CD4-positive, alpha-beta T cell treated with Interleukin-4 for 1 hour (primary cell): Measurements from ENCODE around the gene ZDHHC22.

Experiments used
- DNase-seq, 2 donors: peaks; one replicate each; pipeline ENCODE4 v3.0.0-alpha.2; 2020 to 2022

The ZDHHC22 gene

DNA sequence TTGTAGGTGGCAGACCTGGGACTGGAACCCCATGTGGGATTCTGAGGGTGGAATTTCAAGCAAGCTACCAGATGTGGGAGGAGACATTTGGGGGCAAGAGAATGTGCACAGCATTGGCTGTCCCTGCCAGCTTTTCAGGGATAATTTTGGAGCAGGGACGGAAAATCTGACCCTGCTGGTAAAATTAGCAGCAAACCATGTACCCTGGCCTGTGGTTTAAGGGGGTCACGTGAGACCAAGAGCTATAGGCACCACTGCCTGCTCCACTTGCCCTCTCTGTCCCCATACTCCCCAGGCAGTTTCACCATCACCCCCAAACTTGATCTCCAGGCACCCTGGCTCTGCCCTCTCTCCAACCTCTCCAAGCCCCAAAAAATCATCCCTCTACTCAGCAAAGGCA is 13.5 kb upstream of the ZDHHC22 start:
- no peak for DNase-seq

DNA sequence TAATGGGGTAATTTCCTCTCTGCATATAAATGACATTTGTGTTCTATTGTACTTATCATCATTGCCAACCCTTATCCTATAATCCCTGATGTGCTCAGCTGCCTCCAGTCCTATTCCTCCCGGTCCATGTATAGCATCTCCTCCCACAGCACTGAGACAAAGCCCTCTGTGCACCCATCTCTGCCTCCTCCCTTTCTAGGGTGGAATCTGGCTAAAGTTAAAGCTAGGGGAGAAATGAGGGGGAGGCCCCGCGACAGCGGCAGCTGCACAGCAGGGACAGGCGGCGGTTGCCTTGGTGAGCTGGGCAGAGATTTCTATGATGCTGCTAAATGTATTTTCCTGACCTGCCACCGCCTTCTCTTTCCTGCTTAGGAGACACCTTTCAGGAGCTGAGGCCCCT is 12.8 kb upstream of the ZDHHC22 start:
- DNase-seq = no peak

DNA sequence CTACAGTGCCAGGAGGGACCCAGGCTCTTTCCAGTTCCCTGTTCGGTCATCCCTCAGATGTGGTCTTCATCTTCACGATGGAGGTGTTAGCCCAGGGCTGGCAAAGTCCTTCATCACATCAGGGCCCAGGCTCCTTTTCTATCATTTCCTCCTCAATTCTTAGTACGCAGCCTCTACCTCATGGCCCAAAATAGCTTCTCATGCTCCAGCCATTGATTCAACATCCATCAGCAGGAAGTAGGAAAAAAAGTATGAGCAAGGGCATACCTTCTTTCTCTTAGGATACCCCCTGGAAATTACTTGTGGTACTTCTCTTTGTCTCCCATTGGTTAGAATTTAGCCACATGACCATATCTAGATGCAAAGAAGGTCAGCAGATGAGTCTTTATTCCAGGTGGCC is 12.2 kb upstream of the ZDHHC22 start:
- no peak for DNase-seq

DNA sequence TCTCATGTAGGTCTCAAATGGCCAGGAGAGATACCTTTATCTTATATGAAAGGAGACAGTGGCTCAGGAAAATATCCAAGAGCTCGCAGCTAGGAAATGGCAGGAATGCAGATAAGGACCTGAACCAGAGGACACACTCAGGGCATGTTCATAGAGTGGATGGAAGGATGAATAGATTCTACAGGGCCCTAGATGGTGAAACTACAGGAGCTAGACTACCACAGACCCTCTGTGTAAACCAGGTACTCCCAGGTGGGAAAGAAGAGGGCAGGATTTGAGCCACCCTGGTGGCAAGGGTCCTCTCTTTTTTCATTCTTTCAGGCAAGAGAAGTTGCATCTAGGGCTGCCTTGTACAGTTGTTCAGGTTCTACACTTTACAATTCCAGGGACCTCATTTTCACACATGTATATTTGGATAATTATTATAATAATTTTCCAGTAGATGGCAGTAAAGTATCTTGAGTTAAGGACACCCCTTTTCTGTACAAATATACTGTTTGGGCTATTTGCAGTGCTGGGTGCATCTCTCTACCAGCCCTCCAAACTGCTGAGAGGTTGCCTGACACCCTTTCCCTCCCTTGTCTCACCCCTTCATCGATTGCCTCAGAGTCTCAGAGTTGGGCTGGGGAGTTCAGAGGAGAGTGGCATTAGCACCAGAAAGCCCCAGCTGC is 10.5 kb upstream of the ZDHHC22 start:
- peak in 1 of 2 donors; percentile 38 for DNase-seq

DNA sequence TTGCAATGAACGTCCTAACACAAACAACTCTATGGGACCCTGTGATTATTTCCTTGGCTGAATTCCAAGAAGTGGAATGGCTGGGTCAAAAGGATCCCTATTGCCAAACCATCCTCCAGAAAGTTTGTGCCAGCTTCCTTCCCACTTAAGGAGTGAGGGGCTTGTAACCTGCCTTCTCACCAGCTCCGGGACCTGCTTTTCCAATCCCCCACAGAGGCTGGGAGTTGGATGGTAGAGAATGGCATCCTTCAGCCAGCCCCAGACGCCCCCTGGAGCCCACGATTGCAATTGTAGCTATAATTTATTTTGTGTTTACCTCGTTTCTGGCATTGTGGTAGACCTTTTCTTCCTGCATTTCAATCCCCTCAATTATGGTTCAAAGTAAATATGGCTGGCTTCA is 9.7 kb upstream of the ZDHHC22 start:
- no peak for DNase-seq

DNA sequence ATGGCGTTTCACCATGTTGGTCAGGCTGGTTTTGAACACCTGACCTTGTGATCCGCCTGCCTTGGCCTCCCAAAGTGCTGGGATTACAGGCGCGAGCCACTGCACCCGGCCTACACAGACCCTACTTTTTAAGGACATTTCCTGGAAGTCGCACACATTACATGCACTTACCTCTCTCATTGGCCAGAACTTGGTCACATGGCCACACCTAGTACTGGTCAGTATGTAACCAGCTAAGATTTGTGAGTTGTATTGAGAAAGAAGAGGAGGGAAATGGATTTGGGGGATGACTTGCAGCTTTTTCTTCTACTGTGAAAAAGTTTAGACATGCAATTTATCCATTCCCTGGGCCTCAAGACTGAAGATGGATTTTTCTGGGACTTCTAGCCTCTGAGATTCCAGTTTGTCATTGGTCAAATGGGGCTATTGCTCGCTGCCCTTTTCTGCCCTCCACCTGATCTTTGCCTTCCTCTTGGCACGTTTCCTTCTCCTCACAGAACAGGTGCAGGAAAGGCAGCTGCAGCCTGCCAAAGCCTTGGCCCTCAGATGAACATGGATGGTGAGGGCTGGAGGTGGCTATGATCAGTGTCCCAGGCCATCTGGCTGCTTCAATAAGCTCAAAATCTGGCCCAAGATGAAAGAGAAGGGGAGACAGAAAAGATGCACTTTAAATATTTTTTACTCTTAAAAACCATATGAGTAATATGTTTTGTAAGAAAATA is 7.1 kb upstream of the ZDHHC22 start:
- DNase-seq = no peak

DNA sequence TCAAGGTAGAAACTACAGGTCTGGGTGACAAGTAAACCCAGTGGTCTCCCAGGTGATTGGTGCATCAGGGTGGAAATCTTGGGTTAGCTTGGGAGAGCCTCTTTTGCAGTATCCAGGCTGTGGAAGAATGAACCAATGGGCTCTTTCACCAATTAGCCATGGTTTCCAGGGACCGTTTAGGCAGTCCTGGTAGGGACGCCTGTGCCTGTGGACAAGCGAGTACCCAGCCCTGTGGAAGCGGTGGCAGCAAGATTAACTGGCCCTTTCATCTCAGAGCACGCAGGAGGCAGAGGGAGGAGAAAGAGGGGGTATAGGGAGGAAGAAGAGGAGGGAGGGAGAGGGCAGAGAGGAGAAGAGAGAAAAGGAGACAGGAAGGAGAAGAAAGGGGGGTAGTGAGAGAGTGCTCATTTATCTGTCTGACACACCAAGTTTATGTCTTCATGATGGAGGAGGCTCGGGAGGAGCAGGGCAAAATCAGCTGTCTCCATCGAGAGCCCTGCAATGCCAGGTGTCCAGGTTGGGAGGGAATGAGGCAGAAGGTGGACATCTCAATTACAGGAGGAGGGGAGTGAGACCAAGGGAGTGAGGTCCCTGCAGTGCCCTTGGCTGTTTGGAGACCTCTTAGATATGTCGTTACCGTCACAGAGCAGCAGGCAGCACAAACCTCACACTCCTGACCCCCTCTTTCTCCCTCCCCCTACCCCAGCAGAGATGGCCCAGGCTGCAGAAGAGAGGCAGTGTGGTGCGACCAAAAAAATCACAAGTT is 4.6 kb upstream of the ZDHHC22 start:
- DNase-seq = no peak

DNA sequence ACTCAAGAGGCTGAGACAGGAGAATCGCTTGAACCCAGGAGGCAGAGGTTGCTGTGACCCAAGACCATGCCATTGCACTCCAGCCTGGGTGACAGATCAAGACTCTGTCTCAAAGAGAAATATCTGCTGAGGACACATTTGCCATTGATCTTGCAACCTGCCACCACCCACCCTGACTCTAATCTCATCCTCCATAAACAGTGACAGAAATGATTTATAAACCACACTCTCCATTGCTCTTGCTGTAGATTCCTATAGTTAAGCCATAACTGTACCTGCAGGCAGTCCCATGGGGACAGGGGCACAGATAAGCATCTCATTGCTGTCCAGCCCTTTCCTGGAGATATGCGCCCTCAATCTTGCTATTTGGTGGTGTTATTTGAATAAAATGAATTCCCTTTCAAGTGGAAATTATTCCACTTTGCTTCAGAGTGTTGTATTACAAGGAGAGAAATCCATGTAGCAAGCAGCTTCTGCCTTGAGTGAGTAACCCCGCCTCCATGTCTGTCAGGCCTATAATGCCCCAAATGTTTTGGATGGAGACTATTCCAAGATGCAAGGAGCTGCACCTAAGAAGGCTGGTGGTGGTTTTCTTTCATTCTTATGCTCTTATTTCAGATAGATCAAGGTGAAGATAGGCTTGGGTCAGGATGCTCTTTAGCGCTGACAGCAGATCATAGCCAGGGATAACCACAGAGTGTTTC is 3.0 kb upstream of the ZDHHC22 start:
- no peak for DNase-seq

DNA sequence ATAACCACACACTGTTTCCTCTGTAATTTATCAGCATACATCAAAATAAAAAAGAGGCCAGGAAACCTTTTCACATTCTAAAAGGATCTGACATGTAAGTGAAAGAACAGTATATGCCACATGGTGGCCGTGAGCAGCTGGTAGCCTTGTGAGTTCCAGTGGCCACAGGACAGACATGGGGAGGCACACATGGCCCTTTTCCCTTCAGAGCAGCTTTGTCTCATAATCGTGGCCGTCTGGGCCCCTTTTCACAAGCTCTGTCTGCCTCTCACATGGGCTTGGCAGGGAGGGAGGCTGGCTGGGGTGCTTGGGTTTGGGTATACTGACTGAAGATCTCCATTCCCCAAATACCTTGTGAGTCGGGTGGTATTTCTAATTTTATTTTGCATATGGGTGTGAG is 1.5 kb upstream of the ZDHHC22 start:
- DNase-seq = no peak

DNA sequence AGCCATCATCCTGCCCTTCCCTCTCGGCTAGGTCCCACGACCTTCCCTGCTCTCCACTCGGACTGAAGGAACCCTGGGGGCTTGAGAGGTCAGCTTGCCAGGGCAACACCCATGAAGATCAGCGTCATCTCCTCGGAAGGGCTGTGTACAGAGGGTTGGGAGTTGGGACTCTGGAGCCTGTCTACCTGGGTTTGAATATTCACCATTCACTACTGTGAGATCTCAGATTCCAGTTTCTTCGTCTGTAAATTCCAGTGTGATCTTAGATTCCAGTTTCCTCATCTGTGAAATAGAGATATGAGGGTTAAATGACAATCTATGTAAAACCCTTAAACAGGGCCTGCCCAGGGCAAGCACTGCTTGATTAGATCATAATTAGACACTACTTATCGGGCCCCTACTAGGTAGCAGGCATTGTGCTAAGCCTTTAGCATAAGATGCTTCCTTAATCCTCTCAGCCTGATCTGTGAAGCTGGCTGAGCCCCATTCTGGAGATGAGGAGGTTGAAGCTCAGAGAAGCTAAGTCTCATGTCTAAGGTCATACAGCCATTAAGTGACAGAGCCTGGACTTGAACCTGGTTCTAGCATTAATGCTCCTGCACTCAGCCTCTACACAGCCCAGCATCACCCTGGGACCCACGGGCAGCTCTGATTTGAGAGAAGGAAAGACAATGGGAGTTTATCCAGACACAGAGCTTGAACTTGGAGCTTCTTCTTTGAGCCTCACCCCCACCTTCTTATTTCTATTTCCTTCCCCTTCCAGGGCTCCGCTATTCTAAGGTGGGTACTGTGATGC is 612 bp upstream of the ZDHHC22 start:
- no peak for DNase-seq

DNA sequence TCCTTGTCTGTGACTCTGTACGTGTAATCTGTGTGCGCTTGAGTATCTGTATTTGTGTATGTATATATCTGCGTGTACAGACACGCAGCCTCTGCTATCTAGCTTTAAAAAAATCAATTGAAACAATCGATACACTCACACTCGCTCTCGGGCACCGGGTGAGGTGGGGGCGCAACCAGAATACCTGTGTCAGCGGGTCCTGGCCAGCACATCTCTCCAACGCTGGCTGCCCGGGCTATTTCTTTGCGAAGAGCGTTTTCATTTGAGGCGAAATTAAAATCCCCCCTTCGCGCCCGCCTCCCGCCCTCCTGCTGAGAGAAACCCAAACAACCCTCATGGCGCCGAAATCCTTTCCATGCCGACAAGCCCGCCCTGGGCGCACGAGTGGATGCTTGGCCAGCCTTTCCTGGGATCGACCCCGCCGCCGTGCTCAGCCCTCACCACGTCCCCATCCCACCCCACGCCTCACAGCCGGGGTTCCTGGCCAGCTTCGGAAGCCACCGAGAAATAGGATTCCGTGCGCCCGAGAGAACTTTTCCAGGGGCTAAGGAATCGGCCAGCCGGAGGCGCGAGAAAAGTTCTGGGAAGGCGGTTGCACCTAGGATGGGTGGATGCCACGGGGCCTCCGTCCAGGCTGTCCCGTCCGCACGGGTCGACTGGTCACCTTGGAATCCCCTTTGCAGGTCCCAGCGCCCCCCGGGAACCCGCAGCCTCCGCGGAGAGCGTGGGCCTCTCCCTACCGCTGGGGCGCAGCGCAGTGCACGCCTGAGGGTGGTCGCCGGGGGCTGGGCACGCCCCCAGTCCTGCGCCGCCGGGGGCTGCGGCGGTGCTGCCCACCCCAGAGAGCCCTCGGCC is 1.0 kb downstream of the ZDHHC22 start:
- no peak for DNase-seq

DNA sequence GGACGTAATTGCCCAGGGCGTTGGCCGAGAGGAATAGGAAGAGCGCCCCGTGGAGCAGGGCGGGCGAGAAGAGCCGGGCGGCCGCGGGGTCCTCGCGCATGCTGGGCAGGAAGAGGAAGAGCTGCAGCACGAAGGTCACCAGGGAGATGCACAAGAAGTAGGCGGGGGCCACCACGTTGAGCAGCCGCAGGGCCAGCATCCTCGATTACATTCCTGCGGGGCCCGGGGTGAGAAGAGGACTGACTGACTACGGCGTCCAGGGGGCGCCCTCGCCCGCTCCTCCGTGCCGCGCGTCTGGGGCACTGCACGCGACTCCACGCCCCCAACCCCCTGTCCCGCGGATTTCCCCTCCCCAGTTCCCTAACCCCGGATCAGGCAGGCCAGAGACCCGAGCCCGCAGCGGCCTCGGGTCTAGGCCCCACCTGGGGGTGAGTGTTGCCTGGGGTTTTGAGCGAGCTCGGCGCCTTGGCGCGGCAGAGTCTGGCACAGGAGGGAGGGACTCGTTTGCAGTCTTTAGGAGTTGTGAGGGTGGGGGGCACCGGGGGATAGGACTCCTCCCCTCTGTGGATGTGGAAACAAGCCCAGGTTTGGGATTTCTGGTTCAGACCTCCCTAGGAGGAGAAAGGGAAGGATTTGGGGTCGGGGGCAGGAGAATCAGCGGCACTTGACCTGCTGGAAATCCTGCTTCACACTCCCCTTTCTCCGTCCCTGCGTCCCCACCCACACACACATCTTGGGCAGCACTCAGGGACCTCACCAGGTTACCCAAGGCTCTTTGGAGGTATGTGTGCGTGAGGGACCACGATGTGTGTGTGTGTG is 1.8 kb downstream of the ZDHHC22 start:
- peak in 1 of 2 donors; percentile 16 for DNase-seq

DNA sequence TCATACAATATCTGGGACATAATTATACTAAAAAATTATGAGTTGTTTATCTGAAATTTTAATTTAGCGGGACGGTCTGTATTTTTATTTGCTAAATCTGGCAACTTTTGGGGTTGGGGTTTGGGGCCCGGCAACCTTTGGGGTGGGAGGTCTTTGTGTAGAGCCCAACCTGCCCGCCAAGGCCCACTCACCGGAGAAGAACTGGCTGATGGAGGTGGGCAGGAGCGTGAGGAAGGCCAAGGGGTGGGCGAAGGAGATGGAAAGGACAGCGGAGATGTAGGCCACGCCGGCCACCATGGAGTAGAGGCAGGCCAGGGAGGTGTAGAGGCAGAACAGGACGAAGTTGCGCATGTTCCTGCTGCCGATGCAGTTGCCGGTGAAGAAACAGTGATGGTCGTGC is 2.6 kb downstream of the ZDHHC22 start:
- DNase-seq = no peak

DNA sequence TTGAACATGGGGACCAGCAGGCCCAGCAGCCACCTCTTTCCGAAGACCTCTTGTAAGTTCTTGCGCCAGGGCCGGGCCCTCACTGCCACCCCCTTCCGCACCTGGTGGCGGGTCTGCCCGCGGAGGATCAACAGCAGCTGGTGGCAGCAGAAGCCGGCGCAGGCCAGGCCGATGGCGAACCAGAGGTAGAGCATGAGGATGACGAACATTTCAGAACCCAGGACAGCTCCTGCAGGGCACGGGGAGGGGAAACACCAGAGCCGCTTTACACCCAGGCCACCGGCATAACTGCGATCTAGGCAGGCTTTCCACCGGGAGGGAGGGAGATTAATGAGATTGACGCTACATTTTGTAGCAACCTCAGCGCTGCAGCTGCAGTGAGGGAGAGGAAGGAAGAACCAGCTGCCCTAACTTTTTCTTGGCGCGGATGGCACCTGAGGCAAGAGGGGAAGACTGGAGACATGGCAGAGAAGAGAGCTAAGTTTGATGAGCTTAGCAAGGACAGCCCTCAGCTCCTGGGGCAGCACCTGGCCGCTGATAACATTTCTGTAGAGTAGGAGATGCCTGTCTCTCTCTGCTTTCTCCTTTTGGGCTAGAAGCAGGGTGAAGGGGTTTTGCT is 7.8 kb downstream of the ZDHHC22 start:
- DNase-seq = peak; percentile 38 to 50

DNA sequence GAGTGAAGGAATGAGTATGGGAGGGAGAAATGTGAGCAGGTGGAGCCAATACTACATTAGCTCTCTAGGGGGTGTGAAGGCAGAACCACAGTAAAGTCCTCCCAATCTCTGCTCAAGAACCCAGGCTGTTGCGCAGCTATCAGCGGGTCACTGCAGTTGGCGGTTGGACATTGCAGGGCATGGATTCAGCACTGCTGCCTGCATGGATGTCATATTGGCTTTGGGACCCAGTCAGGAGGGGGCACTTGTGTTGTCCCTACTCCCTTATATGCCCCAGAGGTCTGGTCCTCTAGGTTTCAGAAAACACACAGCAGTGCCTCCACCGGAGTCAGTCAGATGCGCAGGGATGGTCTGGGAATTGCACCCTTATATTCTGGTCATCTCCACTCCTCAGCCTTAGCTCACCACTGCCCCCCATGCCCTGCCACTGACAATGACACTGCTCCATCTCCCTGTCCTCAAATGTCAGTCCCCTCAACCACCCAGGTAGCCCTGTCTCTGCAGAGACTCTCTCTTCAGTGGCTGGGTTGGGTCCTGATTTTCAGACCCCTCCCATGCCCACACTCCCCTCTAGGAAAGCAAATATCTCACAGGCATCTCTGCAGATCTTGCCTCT is 9.6 kb downstream of the ZDHHC22 start:
- DNase-seq = no peak

DNA sequence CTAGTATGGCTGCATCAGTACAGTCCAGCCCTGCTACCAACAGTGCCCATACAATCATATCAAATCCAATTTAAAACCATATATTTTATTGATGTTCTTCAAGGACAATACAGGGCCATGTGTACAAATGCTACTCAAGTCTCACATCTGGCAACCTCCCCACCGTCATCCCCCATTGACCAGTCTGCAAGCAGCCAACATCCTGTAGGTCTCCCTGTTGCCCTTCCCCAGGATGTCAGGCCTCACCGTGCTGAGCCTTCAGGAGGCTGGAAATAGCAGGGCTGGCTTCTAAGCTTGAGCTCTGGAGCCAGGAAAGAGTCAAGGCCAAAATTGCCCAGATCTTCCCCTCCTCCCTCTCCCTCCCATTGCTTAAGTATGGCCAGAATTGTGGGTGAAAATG is 10.4 kb downstream of the ZDHHC22 start:
- DNase-seq = no peak

DNA sequence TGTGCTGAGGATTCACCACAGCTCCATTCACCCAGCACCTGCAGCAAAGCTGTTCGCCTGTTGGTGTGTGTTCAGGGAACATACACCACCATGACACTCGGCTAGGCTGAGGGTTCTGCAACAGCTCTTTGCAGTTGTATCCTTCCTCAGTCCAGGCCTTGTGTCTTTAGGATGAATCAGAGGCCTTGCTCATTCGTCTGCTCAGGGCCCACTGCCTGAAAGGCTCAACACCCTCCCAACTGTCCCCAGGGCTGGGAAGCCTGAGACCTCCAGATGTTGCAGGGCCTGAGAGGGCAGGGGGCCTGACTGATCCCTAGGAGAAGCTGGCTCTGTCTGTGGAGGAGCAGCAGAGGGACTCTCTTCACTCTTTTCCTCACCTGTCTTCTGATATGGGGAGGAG is 11.2 kb downstream of the ZDHHC22 start:
- DNase-seq = no peak

DNA sequence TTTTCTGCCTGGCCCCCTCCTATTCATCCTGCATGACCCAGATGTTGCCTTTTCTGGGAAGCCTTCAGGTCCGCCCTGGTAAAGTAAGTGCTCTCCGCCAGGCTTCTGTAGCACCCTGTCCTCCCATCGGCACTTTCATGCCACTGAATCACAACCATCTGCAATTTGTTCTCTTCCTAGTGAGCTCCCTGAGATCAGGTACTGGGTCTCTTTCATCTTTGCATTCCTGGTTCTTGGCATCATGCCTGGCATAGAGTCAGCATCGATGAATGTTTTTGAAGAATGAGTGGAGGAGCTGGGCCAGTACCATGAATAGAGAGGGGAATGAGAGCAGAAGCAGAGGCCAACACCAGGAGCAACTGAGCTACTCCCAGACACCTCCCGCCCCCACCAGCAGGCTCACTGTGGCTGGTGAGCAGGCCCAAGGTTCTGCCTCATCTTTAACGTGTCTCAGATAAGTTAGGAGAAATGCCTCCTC is 13.1 kb downstream of the ZDHHC22 start:
- no peak for DNase-seq

DNA sequence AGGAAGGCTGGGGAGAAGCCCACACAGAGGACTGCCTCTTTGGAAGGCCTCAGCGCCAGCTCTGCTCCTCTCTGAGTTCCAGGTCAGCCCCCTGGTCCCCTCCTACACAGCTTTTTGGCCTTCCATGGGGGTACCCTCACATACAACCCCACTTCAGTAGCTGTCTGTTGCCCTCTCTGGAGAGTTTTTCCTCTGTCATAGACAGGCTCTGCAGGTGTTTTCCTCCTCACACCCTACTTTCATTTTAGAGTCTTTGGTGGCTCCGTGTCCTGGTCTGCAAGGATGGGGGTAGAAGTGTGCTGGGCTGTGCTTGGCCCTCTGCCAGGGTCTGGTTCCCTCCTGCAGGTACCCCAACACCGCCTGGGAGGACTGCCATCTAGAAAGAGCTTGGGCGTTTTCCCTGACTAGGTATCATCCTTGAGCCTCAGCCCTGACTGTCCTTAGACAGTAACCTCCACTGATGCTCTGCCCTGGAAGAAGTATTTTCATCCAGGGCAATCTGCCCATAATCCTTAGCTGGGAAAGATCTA is 15.1 kb downstream of the ZDHHC22 start:
- no peak for DNase-seq
